HepG2 (cell line): Measurements from ENCODE around the gene MRNIP. TPM values are rescaled to one million over a fixed set of nuclear protein-coding genes. Genes with fewer than 3 reads are reported as not detected.

Source experiments
- ATAC-seq: fragments of 200-7000 bp; cut with Tn5 transposase; 3 replicates; pipeline ENCODE4 v1.9.1; 2020; ENCODE audit warnings: mild to moderate bottlenecking, moderate library complexity
- BruUV-seq: library from RNA; stranded (reverse); fragments of 400-500 nt; replicated peaks from 2 replicates; lab custom pipeline; 2021; lab: Mats Ljungman, UMichigan
- CTCF ChIA-PET: fragments of 300-600 bp; formaldehyde crosslinking; extraction: SDS; loops from one replicate; lab custom pipeline; 2021; ENCODE audit warnings: low total read pairs, inconsistent platforms, low intra/inter-chr PET ratio; lab: Yijun Ruan, JAX
- POLR2A ChIA-PET: fragments of 350-600 bp; sonication (Branson Sonifier 250); formaldehyde crosslinking; loops from one replicate; lab custom pipeline; 2020; ENCODE audit warnings: antibody characterized with exemption, inconsistent platforms; lab: Yijun Ruan, JAX
- DNase-seq: peaks from one replicate; pipeline ENCODE4 v3.0.0-alpha.2; 2015; ENCODE audit warnings: low spot score
- FAIRE-seq: peaks from 3 replicates; lab custom pipeline; 2011; peaks lifted over from hg19 to GRCh38; lab: Jason Lieb, UNC
- H2AFZ ChIP-seq: one replicate; pipeline ENCODE4 v1.6.1; 2011; ENCODE audit warnings: low read length, inconsistent platforms
- H3K27ac ChIP-seq: fragments of 300-600 bp; 3 replicates; pipeline ENCODE4 v1.8.0; 2011; ENCODE audit warnings: mixed run types, mild to moderate bottlenecking, mixed read lengths, low read length, inconsistent platforms; ENCODE audit not compliant: insufficient read depth; ENCODE audit errors: extremely low read length
- H3K27me3 ChIP-seq, 2 experiments: fragments of 200-600 bp in 1 of 2; 2 replicates in 1 of 2; 3 replicates in 1 of 2; pipeline versions ENCODE4 v1.6.0 to v1.8.0; 2011; ENCODE audit warnings: low read length in 2 of 2, mild to moderate bottlenecking in 2 of 2, moderate library complexity in 2 of 2, inconsistent platforms in 1 of 2; ENCODE audit not compliant: insufficient read depth in 2 of 2, control insufficient read depth in 1 of 2
- H3K36me3 ChIP-seq, 2 experiments: fragments of 200-600 bp in 1 of 2; replicated peaks in 1 of 2; 2 replicates in 1 of 2; 3 replicates in 1 of 2; pipeline versions ENCODE4 v1.5.1 to v1.8.0; 2011; ENCODE audit warnings: low read length in 2 of 2, inconsistent platforms in 1 of 2; ENCODE audit not compliant: insufficient read depth in 2 of 2, control insufficient read depth in 1 of 2
- H3K4me1 ChIP-seq: 2 replicates; pipeline ENCODE4 v1.5.1; 2012; ENCODE audit warnings: low read length, inconsistent platforms; ENCODE audit not compliant: insufficient read depth
- H3K4me2 ChIP-seq: 2 replicates; pipeline ENCODE4 v1.6.0; 2011; ENCODE audit warnings: low read depth, low read length, inconsistent platforms
- H3K4me3 ChIP-seq, 3 experiments: fragments of 200-600 bp in 1 of 3; sonication (generic), shearing (Covaris generic) in 1 of 3; replicated peaks in 1 of 3; 2 replicates each; pipeline ENCODE4 v1.5.1; 2011 to 2016; ENCODE audit warnings: low read length in 3 of 3, inconsistent platforms in 2 of 3, low read depth in 2 of 3, mild to moderate bottlenecking in 2 of 3, control low read depth in 1 of 3, mixed read lengths in 1 of 3; ENCODE audit not compliant: insufficient read depth in 1 of 3
- H3K79me2 ChIP-seq: one replicate; pipeline ENCODE4 v1.6.1; 2011; ENCODE audit warnings: low read length, inconsistent platforms; ENCODE audit not compliant: insufficient read depth
- H3K9ac ChIP-seq: 2 replicates; pipeline ENCODE4 v1.6.0; 2011; ENCODE audit warnings: mild to moderate bottlenecking, low read depth, low read length, inconsistent platforms; ENCODE audit not compliant: insufficient read depth
- H3K9me3 ChIP-seq: 2 replicates; pipeline ENCODE4 v1.5.1; 2012; ENCODE audit warnings: mild to moderate bottlenecking, low read length
- H4K20me1 ChIP-seq: 2 replicates; pipeline ENCODE4 v1.6.0; 2011; ENCODE audit warnings: inconsistent platforms, mild to moderate bottlenecking, low read length, moderate library complexity; ENCODE audit not compliant: insufficient read depth
- MIER2 ChIP-seq: IDR thresholded peaks from 2 replicates; pipeline ENCODE4 v1.6.1; 2016; ENCODE audit warnings: missing biosample characterization, missing genetic modification reagents
- NAIF1 ChIP-seq: sonication (generic); formaldehyde crosslinking; IDR thresholded peaks from 2 replicates; pipeline ENCODE4 v1.5.0; 2020; ENCODE audit warnings: mild to moderate bottlenecking, missing genetic modification reagents, borderline replicate concordance
- PBX3 ChIP-seq: sonication (generic); formaldehyde crosslinking; IDR thresholded peaks from 2 replicates; pipeline ENCODE4 v1.8.1; 2023; ENCODE audit warnings: missing genetic modification reagents, inconsistent platforms, borderline replicate concordance
- ZBTB33 ChIP-seq: sonication (generic); formaldehyde crosslinking; IDR thresholded peaks from 2 replicates; pipeline ENCODE4 v1.4.0; 2020; ENCODE audit warnings: missing genetic modification reagents
- ZNF770 ChIP-seq: sonication (generic); formaldehyde crosslinking; IDR thresholded peaks from 2 replicates; pipeline ENCODE4 v1.5.0; 2020; ENCODE audit warnings: mild to moderate bottlenecking, missing genetic modification reagents
- WGBS: methylation state at CpG from one replicate; pipeline ENCODE4 v1.1.6; 2017; ENCODE audit warnings: low lambda C conversion rate; 5-methylcytosine and 5-hydroxymethylcytosine counted together
- in situ Hi-C: cut with HindIII; loops from 2 replicates; pipeline ENCODE4 v1.10.0; 2017; ENCODE audit warnings: low pct_unique_long_range_greater_than_20kb; ENCODE audit not compliant: extremely low pct_ligation_motif_present
- intact Hi-C: fragments of 100-400 bp; cut with micrococcal nuclease; formaldehyde crosslinking; loops from one replicate; pipeline ENCODE4 v1.10.0; 2022; ENCODE audit not compliant: unreplicated experiment
- polyA plus RNA-seq, 8 experiments: library from polyadenylated mRNA; depleted of rRNA in 3 of 8; stranded (reverse) in 7 of 8; unstranded in 1 of 8; fragments of >200 nt; fragmentation: Illumina TruSeq in 4 of 8; extraction: Trizol in 4 of 8; gene quantifications; 2 replicates each; pipeline versions ENCODE4 v1.2.1 to v1.2.3, GENCODE V29; 2011 to 2016; ENCODE audit warnings: low read depth in 4 of 8, missing spikeins in 1 of 8, mixed read lengths in 1 of 8; ENCODE audit not compliant: insufficient read depth in 1 of 8
- total RNA-seq, 5 experiments: library from RNA; depleted of rRNA; stranded (reverse); fragments of >200 nt; fragmentation: Illumina TruSeq; extraction: Trizol; gene quantifications; 2 replicates each; pipeline ENCODE4 v1.2.3, GENCODE V29; 2016; ENCODE audit warnings: low read depth in 1 of 5

The MRNIP gene
- total and polyA plus RNA-seq, 2 of the 13 experiments (the other 11 are each of a cell fraction or from before 2014, with no cell fraction given) = 15.5 to 34.1 TPM

- no peak for TF ChIP-seq PBX3 (CRISPR knock-in tag)
- no peak for TF ChIP-seq MIER2
- no peak for TF ChIP-seq NAIF1 (CRISPR knock-in tag)
- TF ChIP-seq, all 625 proteins: peak for 0
Observed at GRCh38 chr5:179816401-179816795, 42.2 kb downstream of the MRNIP start (continued).

- Histone ChIP-seq H3K4me1 (peaks cover 30% of the 10 kb centered on the region), H3K4me2 (no peak overlapping the region), H3K27ac (no peak overlapping the region), H4K20me1 (no peaks in the 10 kb centered on the region), H3K9me3 (no peaks in the 10 kb centered on the region), H3K79me2 (peaks cover 5% of the 10 kb centered on the region), H3K27me3 (no peaks in the 10 kb centered on the region), H3K36me3 (peaks cover 11 to 19% of the 10 kb centered on the region in 2 experiments; a peak in 4 of 5 replicates), H3K9ac (no peak overlapping the region), H3K4me3 (no peak overlapping the region), H2AFZ (no peak overlapping the region)
- WGBS = 99% methylated on average over 21 of the region's 21 CpGs
- in situ Hi-C loops (no loop called here), intact Hi-C loops (no loop called here)
- TF ChIP-seq ZNF770 = no peak
- 0 out of 2 replicates have a peak, but pooled peaks have one; percentile 14 for TF ChIP-seq ZBTB33 (CRISPR knock-in tag)
- ATAC-seq (no peak), FAIRE-seq (no peak), DNase-seq (no peak)
- no TSS peak for BruUV-seq
- CTCF ChIA-PET = no interaction called here
- POLR2A ChIA-PET = interaction anchor here (5.3 kb wide), 1 partner anchor 10 kb away, joined by 115 read pairs; the partner anchor contains the start of gene MGAT4B
Observed at GRCh38 chr5:179815491-179816249, 42.9 kb downstream of the MRNIP start.
